ENCODE data around the gene RNF40. TPM values are rescaled to one million over a fixed set of nuclear protein-coding genes. Genes with fewer than 3 reads are reported as not detected.
"Not testable (repeated sequence)": the region's sequence is repeated elsewhere in the genome, so short reads cannot be mapped to it uniquely, and the experiment has no call there.

RNF40 gene
- total and polyA plus RNA-seq, 7 donors, result 26.8 to 49.1 (median 33.2) TPM

DNA sequence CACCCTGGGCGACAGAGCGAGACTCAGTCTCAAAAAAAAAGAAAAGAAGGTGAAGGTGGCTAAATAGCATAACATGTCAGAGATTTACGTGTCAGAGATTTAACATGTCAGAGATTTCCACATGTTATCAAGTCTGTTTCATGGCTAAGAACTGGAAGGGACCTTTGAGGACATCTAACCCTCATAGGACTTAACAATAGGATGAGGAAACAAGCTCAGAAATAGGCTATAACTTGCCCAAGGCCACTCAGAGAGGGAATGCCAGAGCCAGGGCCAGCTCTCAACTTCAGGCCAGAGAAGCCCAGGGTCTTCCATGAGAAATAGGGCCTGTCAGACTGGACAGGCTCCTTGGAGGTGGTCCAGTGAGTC lies 51.7 kb downstream of the RNF40 start:
- peak overlapping the region; percentile 77 for H3K27ac ChIP-seq
- peak overlapping the region; percentile 66 for H3K4me3 ChIP-seq
- H3K9me3 ChIP-seq, result no peaks in the 10 kb centered on the region
- TF ChIP-seq, protein P1, sequence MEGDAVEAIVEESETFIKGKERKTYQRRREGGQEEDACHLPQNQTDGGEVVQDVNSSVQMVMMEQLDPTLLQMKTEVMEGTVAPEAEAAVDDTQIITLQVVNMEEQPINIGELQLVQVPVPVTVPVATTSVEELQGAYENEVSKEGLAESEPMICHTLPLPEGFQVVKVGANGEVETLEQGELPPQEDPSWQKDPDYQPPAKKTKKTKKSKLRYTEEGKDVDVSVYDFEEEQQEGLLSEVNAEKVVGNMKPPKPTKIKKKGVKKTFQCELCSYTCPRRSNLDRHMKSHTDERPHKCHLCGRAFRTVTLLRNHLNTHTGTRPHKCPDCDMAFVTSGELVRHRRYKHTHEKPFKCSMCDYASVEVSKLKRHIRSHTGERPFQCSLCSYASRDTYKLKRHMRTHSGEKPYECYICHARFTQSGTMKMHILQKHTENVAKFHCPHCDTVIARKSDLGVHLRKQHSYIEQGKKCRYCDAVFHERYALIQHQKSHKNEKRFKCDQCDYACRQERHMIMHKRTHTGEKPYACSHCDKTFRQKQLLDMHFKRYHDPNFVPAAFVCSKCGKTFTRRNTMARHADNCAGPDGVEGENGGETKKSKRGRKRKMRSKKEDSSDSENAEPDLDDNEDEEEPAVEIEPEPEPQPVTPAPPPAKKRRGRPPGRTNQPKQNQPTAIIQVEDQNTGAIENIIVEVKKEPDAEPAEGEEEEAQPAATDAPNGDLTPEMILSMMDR (IDR thresholded peaks at IDR 0.05), result no peak
- no peak for DNase-seq
- peaks cover 3% of the 10 kb centered on the region for H3K4me1 ChIP-seq
- no peaks in the 10 kb centered on the region for H3K36me3 ChIP-seq (ENCODE audit: insufficient read depth in 1 of 2, low read depth in 1 of 2)
- WGBS, 3 donors, result 88 to 91% (median 89%) methylated on average over 3 of the region's 3 CpGs
- intact Hi-C loops (cut with DNase I), result no loop called here
- peak in 3 of 4 donors; percentile 37 to 55 (median 45) for ATAC-seq
- no peaks in the 10 kb centered on the region for H3K27me3 ChIP-seq (ENCODE audit: insufficient read depth in 3 of 3, low read length in 2 of 3)

DNA sequence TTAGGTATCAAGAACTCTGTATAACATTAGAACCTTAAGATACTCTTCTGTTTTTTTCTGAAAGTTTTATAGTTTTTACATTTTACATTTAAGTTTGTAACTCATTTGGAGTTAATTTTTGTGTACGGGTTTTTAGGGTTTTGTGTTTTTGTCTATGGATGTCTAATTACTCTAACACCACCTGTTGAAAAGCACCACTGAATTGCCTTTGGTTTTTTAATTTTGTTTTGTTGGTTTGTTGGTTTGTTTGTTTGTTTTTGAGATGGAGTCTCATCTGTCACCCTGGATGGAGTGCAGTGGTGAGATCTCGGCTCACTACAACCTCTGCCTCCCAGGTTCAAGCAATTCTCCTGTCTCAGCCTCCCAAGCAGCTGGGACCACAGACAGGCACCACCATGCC lies 54.6 kb downstream of the RNF40 start:
- intact Hi-C loops (cut with DNase I), result no loop called here
- TF ChIP-seq, protein P1 (IDR thresholded peaks at IDR 0.05), result no peak
- Histone ChIP-seq H3K9me3 (no peaks in the 10 kb centered on the region), H3K36me3 (ENCODE audit: insufficient read depth in 1 of 2, low read depth in 1 of 2) (no peaks in the 10 kb centered on the region), H3K4me1 (peaks cover 3% of the 10 kb centered on the region), H3K4me3 (no peak overlapping the region), H3K27me3 (ENCODE audit: insufficient read depth in 3 of 3, low read length in 2 of 3) (no peaks in the 10 kb centered on the region), H3K27ac (no peak overlapping the region)
- no peak for DNase-seq
- ATAC-seq, result no peak
- 34 to 45% (median 42%) methylated on average over 2 of the region's 2 CpGs for WGBS, 3 donors

DNA sequence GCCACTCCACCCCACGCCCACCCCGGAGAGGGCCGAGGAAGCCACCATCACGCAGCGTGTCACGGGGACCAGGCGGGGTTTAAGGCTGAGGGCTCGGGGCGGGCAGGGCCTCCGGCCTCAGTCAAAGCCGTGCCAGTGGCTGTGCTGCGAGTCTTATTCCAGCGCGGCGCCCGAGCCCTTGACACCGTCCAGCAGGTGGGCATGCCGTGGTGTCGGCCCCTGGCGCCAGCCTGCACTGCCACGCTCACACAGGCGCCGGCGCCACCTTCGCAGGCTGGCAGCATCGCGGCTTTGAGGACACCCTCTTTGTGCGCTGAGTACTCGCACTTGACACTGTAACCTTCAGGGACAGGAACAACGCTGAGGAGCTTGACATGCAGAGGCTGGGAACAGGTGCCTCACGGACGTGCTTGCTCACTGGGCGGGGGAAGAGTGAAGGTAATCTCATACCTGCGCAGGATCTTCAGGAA lies 58.9 kb downstream of the RNF40 start:
- WGBS, 3 donors, result 82 to 84% (median 82%) methylated on average over 29 to 34 of the region's 34 CpGs
- no peaks in the 10 kb centered on the region for H3K36me3 ChIP-seq (ENCODE audit: insufficient read depth in 1 of 2, low read depth in 1 of 2)
- ATAC-seq (no peak), DNase-seq (no peak)
- intact Hi-C loops (cut with DNase I), result no loop called here
- no peak overlapping the region for H3K27ac ChIP-seq
- no peaks in the 10 kb centered on the region for H3K9me3 ChIP-seq
- TF ChIP-seq, protein P1 (IDR thresholded peaks at IDR 0.05), result no peak
- H3K27me3 ChIP-seq (ENCODE audit: insufficient read depth in 3 of 3, low read length in 2 of 3), result no peaks in the 10 kb centered on the region
- no peaks in the 10 kb centered on the region for H3K4me1 ChIP-seq
- no peak overlapping the region for H3K4me3 ChIP-seq

DNA sequence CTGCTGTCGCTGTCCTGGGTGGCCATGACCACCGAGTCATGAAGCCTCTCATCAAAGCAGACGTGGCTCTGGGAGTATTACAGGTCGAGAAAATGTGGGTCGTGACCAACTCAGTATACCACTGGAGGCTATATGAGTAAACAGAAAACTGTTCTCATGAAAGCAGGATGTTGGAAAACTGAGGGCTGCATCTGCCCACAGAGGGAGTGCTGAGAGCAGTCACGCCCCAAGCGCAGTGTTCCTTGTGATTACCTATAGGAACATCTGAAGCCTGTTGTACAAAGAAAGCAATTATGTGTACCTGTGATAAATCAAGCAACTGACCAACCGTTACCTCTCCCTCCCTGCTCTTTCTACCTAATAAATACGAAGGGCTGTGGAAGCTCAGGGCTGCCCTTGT lies 59.3 kb downstream of the RNF40 start:
- WGBS, 3 donors, result 87 to 88% (median 87%) methylated on average over 9 of the region's 9 CpGs
- H3K27ac ChIP-seq; H3K36me3 ChIP-seq (ENCODE audit: insufficient read depth in 1 of 2, low read depth in 1 of 2); ATAC-seq; DNase-seq; H3K4me3 ChIP-seq; H3K9me3 ChIP-seq; H3K4me1 ChIP-seq; H3K27me3 ChIP-seq (ENCODE audit: insufficient read depth in 3 of 3, low read length in 2 of 3); intact Hi-C loops (cut with DNase I): not testable (repeated sequence)

DNA sequence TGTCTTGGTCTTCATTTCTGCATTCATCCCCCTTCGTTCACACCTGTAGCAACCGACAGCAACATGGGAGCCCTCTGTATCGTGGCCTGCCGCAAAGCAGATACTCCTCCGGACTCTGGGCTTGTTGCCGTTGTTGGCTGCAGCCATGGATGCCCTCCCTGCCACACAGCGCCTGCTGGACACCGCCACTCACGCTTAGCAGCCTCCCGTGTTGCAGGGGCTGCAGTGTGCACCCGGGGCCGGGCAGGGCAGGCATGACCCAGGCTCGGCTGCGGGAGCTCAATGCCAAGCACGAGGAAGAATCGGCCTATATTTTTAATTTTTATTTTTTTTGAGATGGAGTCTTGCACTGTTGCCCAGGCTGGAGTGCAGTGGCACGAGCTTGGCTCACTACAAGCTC lies 59.8 kb downstream of the RNF40 start:
- H3K4me3 ChIP-seq, result no peak overlapping the region
- no peaks in the 10 kb centered on the region for H3K27me3 ChIP-seq (ENCODE audit: insufficient read depth in 3 of 3, low read length in 2 of 3)
- H3K36me3 ChIP-seq (ENCODE audit: insufficient read depth in 1 of 2, low read depth in 1 of 2), result no peaks in the 10 kb centered on the region
- no peaks in the 10 kb centered on the region for H3K4me1 ChIP-seq
- ATAC-seq (no peak), DNase-seq (no peak)
- TF ChIP-seq, protein P1 (IDR thresholded peaks at IDR 0.05), result no peak
- no peaks in the 10 kb centered on the region for H3K9me3 ChIP-seq
- WGBS, 3 donors, result 86 to 89% (median 88%) methylated on average over 17 of the region's 17 CpGs
- intact Hi-C loops (cut with DNase I), result no loop called here
- H3K27ac ChIP-seq, result no peak overlapping the region

Other genes with a start within 250 kb of the RNF40 start
- 10 to 100 TPM; 54.5 to 67.2 (median 60.2) TPM for gene ZNF768, start 235.8 kb upstream of the RNF40 start, total RNA-seq
- 100 to 1,000 TPM in 1 of 3 donors, 10 to 100 TPM in 2; 49.0 to 125 (median 91.2) TPM for gene ZNF768, start 235.8 kb upstream of the RNF40 start, polyA plus RNA-seq
- 10 to 100 TPM in 1 of 4 donors, 1 to 10 TPM in 3; 6.4 to 16.4 (median 8.9) TPM for gene ZNF747, start 227.5 kb upstream of the RNF40 start, total RNA-seq
- 10 to 100 TPM in 1 of 3 donors, 1 to 10 TPM in 2; 6.8 to 16.3 (median 7.9) TPM for gene ZNF747, start 227.5 kb upstream of the RNF40 start, polyA plus RNA-seq
- gene ZNF764, start 203.9 kb upstream of the RNF40 start, total RNA-seq, result 1 to 10 TPM; 2.7 to 8.7 (median 5.2) TPM
- 1 to 10 TPM; 1.9 to 5.1 (median 3.0) TPM for gene ZNF764, start 203.9 kb upstream of the RNF40 start, polyA plus RNA-seq
- 10 to 100 TPM; 11.7 to 21.2 (median 16.5) TPM for gene ZNF688, start 190.6 kb upstream of the RNF40 start, total RNA-seq
- gene ZNF688, start 190.6 kb upstream of the RNF40 start, polyA plus RNA-seq, result 10 to 100 TPM; 11.1 to 15.6 (median 13.5) TPM
- 1 to 10 TPM; 3.4 to 5.4 (median 3.9) TPM for gene ZNF785, start 176.6 kb upstream of the RNF40 start, total RNA-seq
- gene ZNF785, start 176.6 kb upstream of the RNF40 start, polyA plus RNA-seq, result 1 to 10 TPM; 1.3 to 2.8 (median 1.5) TPM
- 1 to 10 TPM; 3.4 to 9.6 (median 5.8) TPM for gene ZNF689, start 151.9 kb upstream of the RNF40 start, total RNA-seq
- gene ZNF689, start 151.9 kb upstream of the RNF40 start, polyA plus RNA-seq, result 1 to 10 TPM; 3.6 to 6.1 (median 5.4) TPM
- 10 to 100 TPM; 13.4 to 26.4 (median 15.9) TPM for gene PRR14, start 111.4 kb upstream of the RNF40 start, total RNA-seq
- gene PRR14, start 111.4 kb upstream of the RNF40 start, polyA plus RNA-seq, result 10 to 100 TPM; 23.8 to 26.8 (median 25.5) TPM
- gene FBRS, start 103.9 kb upstream of the RNF40 start, total RNA-seq, result 10 to 100 TPM; 31.2 to 58.5 (median 38.6) TPM
- 10 to 100 TPM; 24.8 to 35.5 (median 29.3) TPM for gene FBRS, start 103.9 kb upstream of the RNF40 start, polyA plus RNA-seq
- gene SRCAP, start 63.2 kb upstream of the RNF40 start, total RNA-seq, result 10 to 100 TPM; 37.8 to 50.1 (median 45.2) TPM
- 10 to 100 TPM in 1 of 3 donors, 1 to 10 TPM in 2; 4.4 to 32.7 (median 4.5) TPM for gene SRCAP, start 63.2 kb upstream of the RNF40 start, polyA plus RNA-seq
- 10 to 100 TPM; 10.1 to 13.5 (median 12.9) TPM for gene PHKG2, start 13.9 kb upstream of the RNF40 start, total RNA-seq
- 10 to 100 TPM; 13.2 to 21.3 (median 13.8) TPM for gene PHKG2, start 13.9 kb upstream of the RNF40 start, polyA plus RNA-seq
- 1 to 10 TPM in 1 of 4 donors, under 1 TPM in 3; 0.52 to 2.4 (median 0.78) TPM for gene CFAP119, start 260 bp upstream of the RNF40 start, total RNA-seq
- 1 to 10 TPM in 1 of 3 donors, under 1 TPM in 2; 0.48 to 3.0 (median 0.63) TPM for gene CFAP119, start 260 bp upstream of the RNF40 start, polyA plus RNA-seq
- 10 to 100 TPM in 3 of 4 donors, 1 to 10 TPM in 1; 5.3 to 15.9 (median 13.1) TPM for gene ZNF629, start 24.9 kb downstream of the RNF40 start, total RNA-seq
- 1 to 10 TPM; 1.5 to 7.8 (median 4.4) TPM for gene ZNF629, start 24.9 kb downstream of the RNF40 start, polyA plus RNA-seq
- 10 to 100 TPM; 13.9 to 18.1 (median 15.1) TPM for gene BCL7C, start 131.8 kb downstream of the RNF40 start, total RNA-seq
- gene BCL7C, start 131.8 kb downstream of the RNF40 start, polyA plus RNA-seq, result 10 to 100 TPM; 18.9 to 40.9 (median 30.2) TPM
- 10 to 100 TPM in 1 of 4 donors, 1 to 10 TPM in 3; 8.5 to 16.6 (median 9.4) TPM for gene CTF1, start 134.3 kb downstream of the RNF40 start, total RNA-seq
- 1 to 10 TPM; 4.9 to 5.5 (median 5.2) TPM for gene CTF1, start 134.3 kb downstream of the RNF40 start, polyA plus RNA-seq
- 1 to 10 TPM; 3.4 to 4.2 (median 4.1) TPM for gene FBXL19, start 161.2 kb downstream of the RNF40 start, total RNA-seq
- gene FBXL19, start 161.2 kb downstream of the RNF40 start, polyA plus RNA-seq, result 1 to 10 TPM; 2.8 to 5.4 (median 2.8) TPM
- gene ORAI3, start 186.7 kb downstream of the RNF40 start, total RNA-seq, result 1 to 10 TPM; 3.6 to 5.8 (median 5.5) TPM
- 1 to 10 TPM; 3.5 to 6.0 (median 4.0) TPM for gene ORAI3, start 186.7 kb downstream of the RNF40 start, polyA plus RNA-seq
- gene SETD1A, start 195.4 kb downstream of the RNF40 start, total RNA-seq, result 10 to 100 TPM; 13.3 to 19.0 (median 16.2) TPM
- 10 to 100 TPM in 1 of 3 donors, 1 to 10 TPM in 2; 7.9 to 15.9 (median 9.4) TPM for gene SETD1A, start 195.4 kb downstream of the RNF40 start, polyA plus RNA-seq
- 10 to 100 TPM in 1 of 4 donors, 1 to 10 TPM in 3; 3.2 to 12.8 (median 5.4) TPM for gene HSD3B7, start 222.9 kb downstream of the RNF40 start, total RNA-seq
- 1 to 10 TPM; 3.5 to 4.9 (median 4.1) TPM for gene HSD3B7, start 222.9 kb downstream of the RNF40 start, polyA plus RNA-seq
- under 1 TPM in 3 of 4 donors, not detected in 1; 0.11 to 0.64 (median 0.26) TPM for gene STX1B, start 248.3 kb downstream of the RNF40 start, total RNA-seq
- gene STX1B, start 248.3 kb downstream of the RNF40 start, polyA plus RNA-seq, result under 1 TPM; 0.04 to 0.14 (median 0.05) TPM